Activated T-helper 1 cell treated with anti-CD3 and anti-CD28 coated beads, Interleukin-12 subunit alpha, Interleukin-12 subunit beta, Interleukin-2, Interleukin-4 antibody, amounts not matched to agents 30 ng/mL and 10 ng/mL and 1 ng/mL, durations not matched to agents 14 hours and 24 hours and 36 hours (primary cell): ENCODE data around the gene WDR64. TPM values are rescaled to one million over a fixed set of nuclear protein-coding genes. Genes with fewer than 3 reads are reported as not detected.

Experiments used
- DNase-seq: peaks from one replicate; pipeline ENCODE4 v3.0.0; 2021; ENCODE audit warnings: low spot score
- H3K27ac Mint-ChIP-seq: one replicate; pipeline ENCODE4 v1.8.0; 2021; ENCODE audit warnings: mild to moderate bottlenecking, mixed read lengths
- H3K27me3 Mint-ChIP-seq: one replicate; pipeline ENCODE4 v1.8.0; 2022; ENCODE audit warnings: mild to moderate bottlenecking, moderate library complexity, mixed read lengths; ENCODE audit not compliant: insufficient read depth
- H3K36me3 Mint-ChIP-seq: one replicate; pipeline ENCODE4 v1.8.0; 2021; ENCODE audit warnings: low read depth, mixed read lengths
- H3K4me1 Mint-ChIP-seq: one replicate; pipeline ENCODE4 v1.8.0; 2021; ENCODE audit warnings: low read depth, mixed read lengths
- H3K4me3 Mint-ChIP-seq: one replicate; pipeline ENCODE4 v1.8.0; 2021; ENCODE audit warnings: mild to moderate bottlenecking, moderate library complexity, mixed read lengths
- H3K9me3 Mint-ChIP-seq: one replicate; pipeline ENCODE4 v1.8.0; 2021; ENCODE audit warnings: mixed read lengths
- intact Hi-C: fragments of 100-400 bp; cut with micrococcal nuclease; formaldehyde crosslinking; loops from one replicate; pipeline ENCODE4 v1.15.1; 2024
- total RNA-seq: library from RNA; stranded (reverse); gene quantifications from 2 replicates; pipeline ENCODE4 v1.2.3, GENCODE V29; 2022

The WDR64 gene
- total RNA-seq, 1 donor from 2014 or later: not detected

GRCh38 chr1:241615043-241615974 lies 36.8 kb upstream of the WDR64 start:
- intact Hi-C loops: no loop called here
- H3K4me1 Mint-ChIP-seq: peaks cover 19% of the 10 kb centered on the region
- no peaks in the 10 kb centered on the region for H3K9me3 Mint-ChIP-seq
- no peaks in the 10 kb centered on the region for H3K36me3 Mint-ChIP-seq
- H3K27ac Mint-ChIP-seq: no peak overlapping the region
- no peak for DNase-seq
- no peak overlapping the region for H3K4me3 Mint-ChIP-seq
- no peaks in the 10 kb centered on the region for H3K27me3 Mint-ChIP-seq

GRCh38 chr1:241617426-241617825 lies 34.7 kb upstream of the WDR64 start:
- no peaks in the 10 kb centered on the region for H3K9me3 Mint-ChIP-seq
- no peaks in the 10 kb centered on the region for H3K36me3 Mint-ChIP-seq
- intact Hi-C loops: no loop called here

GRCh38 chr1:241622669-241623068 lies 29.4 kb upstream of the WDR64 start:
- intact Hi-C loops: no loop called here
- DNase-seq: no peak

More at GRCh38 chr1:241617426-241617825, 34.7 kb upstream of the WDR64 start:
- no peak for DNase-seq
- Mint-ChIP-seq H3K27ac (no peak overlapping the region), H3K4me3 (no peak overlapping the region), H3K27me3 (no peaks in the 10 kb centered on the region), H3K4me1 (peaks cover 19% of the 10 kb centered on the region)

GRCh38 chr1:241624935-241625334 lies 27.1 kb upstream of the WDR64 start:
- intact Hi-C loops: no loop called here
- H3K27ac Mint-ChIP-seq: no peak overlapping the region
- peaks cover 15% of the 10 kb centered on the region for H3K4me1 Mint-ChIP-seq
- H3K9me3 Mint-ChIP-seq: no peaks in the 10 kb centered on the region
- peaks cover 2% of the 10 kb centered on the region for H3K36me3 Mint-ChIP-seq
- DNase-seq: no peak
- H3K4me3 Mint-ChIP-seq: no peak overlapping the region
- H3K27me3 Mint-ChIP-seq: no peaks in the 10 kb centered on the region

More at GRCh38 chr1:241622669-241623068, 29.4 kb upstream of the WDR64 start:
- H3K9me3 Mint-ChIP-seq: no peaks in the 10 kb centered on the region
- H3K4me1 Mint-ChIP-seq: peaks cover 8% of the 10 kb centered on the region
- H3K4me3 Mint-ChIP-seq: no peak overlapping the region
- no peaks in the 10 kb centered on the region for H3K27me3 Mint-ChIP-seq
- no peak overlapping the region for H3K27ac Mint-ChIP-seq
- peaks cover 2% of the 10 kb centered on the region for H3K36me3 Mint-ChIP-seq

- no peaks in the 10 kb centered on the region for H3K9me3 Mint-ChIP-seq
These were observed 24.4 kb upstream of the WDR64 start for GRCh38 chr1:241627453-241628259.

GRCh38 chr1:241630005-241630404 lies 22.1 kb upstream of the WDR64 start:
- intact Hi-C loops: no loop called here
- peaks cover 27% of the 10 kb centered on the region for H3K4me1 Mint-ChIP-seq
- DNase-seq: no peak
- no peaks in the 10 kb centered on the region for H3K27me3 Mint-ChIP-seq
- H3K27ac Mint-ChIP-seq: no peak overlapping the region
- H3K36me3 Mint-ChIP-seq: peaks cover 17% of the 10 kb centered on the region
- H3K4me3 Mint-ChIP-seq: no peak overlapping the region
- H3K9me3 Mint-ChIP-seq: no peaks in the 10 kb centered on the region

More at GRCh38 chr1:241627453-241628259, 24.4 kb upstream of the WDR64 start:
- intact Hi-C loops: loop anchor here (1.0 kb wide), 3 partner anchors 13 to 96 kb away; partner anchors contain the start of genes CHML and OPN3
- DNase-seq: peak; percentile 37
- peaks cover 25% of the 10 kb centered on the region for H3K4me1 Mint-ChIP-seq
- H3K4me3 Mint-ChIP-seq: peak overlapping the region; percentile 77
- peaks cover 11% of the 10 kb centered on the region for H3K36me3 Mint-ChIP-seq
- peak overlapping the region; percentile 76 for H3K27ac Mint-ChIP-seq
- H3K27me3 Mint-ChIP-seq: no peaks in the 10 kb centered on the region

- H3K9me3 Mint-ChIP-seq: no peaks in the 10 kb centered on the region
- peaks cover 32% of the 10 kb centered on the region for H3K4me1 Mint-ChIP-seq
- no peaks in the 10 kb centered on the region for H3K27me3 Mint-ChIP-seq
- H3K36me3 Mint-ChIP-seq: peaks cover 22% of the 10 kb centered on the region
- no peak overlapping the region for H3K4me3 Mint-ChIP-seq
- intact Hi-C loops: no loop called here
- no peak for DNase-seq
- no peak overlapping the region for H3K27ac Mint-ChIP-seq
These were observed 21.6 kb upstream of the WDR64 start for GRCh38 chr1:241630476-241630875.

- Mint-ChIP-seq H3K27me3 (no peaks in the 10 kb centered on the region), H3K36me3 (peaks cover 23% of the 10 kb centered on the region), H3K4me1 (peaks cover 36% of the 10 kb centered on the region), H3K4me3 (no peak overlapping the region), H3K9me3 (no peaks in the 10 kb centered on the region), H3K27ac (no peak overlapping the region)
- no peak for DNase-seq
- intact Hi-C loops: no loop called here
These were observed 21.2 kb upstream of the WDR64 start for GRCh38 chr1:241630899-241631298.

GRCh38 chr1:241631674-241632073 lies 20.4 kb upstream of the WDR64 start:
- no peak overlapping the region for H3K27ac Mint-ChIP-seq
- H3K4me1 Mint-ChIP-seq: peaks cover 44% of the 10 kb centered on the region
- no peaks in the 10 kb centered on the region for H3K27me3 Mint-ChIP-seq
- peaks cover 23% of the 10 kb centered on the region for H3K36me3 Mint-ChIP-seq
- H3K4me3 Mint-ChIP-seq: no peak overlapping the region
- no peak for DNase-seq
- intact Hi-C loops: no loop called here
- no peaks in the 10 kb centered on the region for H3K9me3 Mint-ChIP-seq

GRCh38 chr1:241632987-241633386 lies 19.1 kb upstream of the WDR64 start:
- intact Hi-C loops: no loop called here
- H3K27ac Mint-ChIP-seq: no peak overlapping the region
- no peaks in the 10 kb centered on the region for H3K9me3 Mint-ChIP-seq
- DNase-seq: no peak
- no peaks in the 10 kb centered on the region for H3K27me3 Mint-ChIP-seq
- peaks cover 48% of the 10 kb centered on the region for H3K4me1 Mint-ChIP-seq
- peaks cover 29% of the 10 kb centered on the region for H3K36me3 Mint-ChIP-seq
- no peak overlapping the region for H3K4me3 Mint-ChIP-seq

- Mint-ChIP-seq H3K36me3 (peaks cover 34% of the 10 kb centered on the region), H3K27me3 (no peaks in the 10 kb centered on the region), H3K9me3 (no peaks in the 10 kb centered on the region), H3K4me1 (peaks cover 56% of the 10 kb centered on the region), H3K4me3 (no peak overlapping the region), H3K27ac (no peak overlapping the region)
- intact Hi-C loops: no loop called here
- DNase-seq: no peak
These were observed 16.4 kb upstream of the WDR64 start for GRCh38 chr1:241635556-241636152.

- no peak overlapping the region for H3K4me3 Mint-ChIP-seq
These were observed 15.8 kb upstream of the WDR64 start for GRCh38 chr1:241636291-241636690.

More at GRCh38 chr1:241636291-241636690, 15.8 kb upstream of the WDR64 start:
- H3K36me3 Mint-ChIP-seq: peaks cover 34% of the 10 kb centered on the region
- peaks cover 61% of the 10 kb centered on the region for H3K4me1 Mint-ChIP-seq
- no peak overlapping the region for H3K27ac Mint-ChIP-seq
- intact Hi-C loops: no loop called here
- DNase-seq: no peak
- H3K27me3 Mint-ChIP-seq: no peaks in the 10 kb centered on the region
- no peaks in the 10 kb centered on the region for H3K9me3 Mint-ChIP-seq
